Ishikawa (cell line): ENCODE data around the gene RFX5.

Experiments used
- CEBPB ChIP-seq: IDR thresholded peaks from 2 replicates; pipeline ENCODE4 v1.6.1; 2012
- CREB1 ChIP-seq: IDR thresholded peaks from 2 replicates; pipeline ENCODE4 v1.6.1; 2012; ENCODE audit warnings: low read depth
- EGR1 ChIP-seq: IDR thresholded peaks from 2 replicates; pipeline ENCODE4 v1.6.1; 2012
- EP300 ChIP-seq: IDR thresholded peaks from 2 replicates; pipeline ENCODE4 v1.6.1; 2012; ENCODE audit warnings: borderline replicate concordance
- FOXM1 ChIP-seq: IDR thresholded peaks from 2 replicates; pipeline ENCODE4 v1.6.1; 2012; ENCODE audit warnings: low read depth, borderline replicate concordance
- MAX ChIP-seq: IDR thresholded peaks from 2 replicates; pipeline ENCODE4 v1.6.1; 2012
- NFIC ChIP-seq: IDR thresholded peaks from 2 replicates; pipeline ENCODE4 v1.6.1; 2012
- RAD21 ChIP-seq: IDR thresholded peaks from 2 replicates; pipeline ENCODE4 v1.6.1; 2012; ENCODE audit warnings: low read depth
- REST ChIP-seq: IDR thresholded peaks from 2 replicates; pipeline ENCODE4 v1.6.1; 2012; ENCODE audit warnings: low read depth, mild to moderate bottlenecking
- TAF1 ChIP-seq: IDR thresholded peaks from 2 replicates; pipeline ENCODE4 v1.6.1; 2012; ENCODE audit warnings: low read depth, mild to moderate bottlenecking
- TCF12 ChIP-seq: IDR thresholded peaks from 2 replicates; pipeline ENCODE4 v1.6.1; 2012; ENCODE audit warnings: low read depth
- TEAD4 ChIP-seq: IDR thresholded peaks from 2 replicates; pipeline ENCODE4 v1.6.1; 2012
- USF1 ChIP-seq: IDR thresholded peaks from 2 replicates; pipeline ENCODE4 v1.6.1; 2012
- YY1 ChIP-seq: IDR thresholded peaks from 2 replicates; pipeline ENCODE4 v1.6.1; 2012; ENCODE audit warnings: low read depth
- ZBTB7A ChIP-seq: IDR thresholded peaks from 2 replicates; pipeline ENCODE4 v1.6.1; 2012; ENCODE audit warnings: low read depth

Gene RFX5

GRCh38 chr1:151384584-151384983 is 37.5 kb upstream of the RFX5 start:
- TF ChIP-seq TEAD4 (no peak), EGR1 (no peak)

GRCh38 chr1:151377150-151377884 is 30.3 kb upstream of the RFX5 start:
- TF ChIP-seq CEBPB (no peak), EGR1 (no peak), FOXM1 (no peak), USF1 (no peak), EP300 (no peak), TCF12 (no peak), TEAD4 (no peak), CREB1 (no peak), NFIC (no peak), REST (no peak), MAX (no peak), YY1 (no peak), ZBTB7A (no peak), RAD21 (no peak)

- TF ChIP-seq CEBPB (no peak), TEAD4 (no peak), YY1 (no peak), CREB1 (no peak), USF1 (no peak), MAX (no peak), TCF12 (no peak), RAD21 (no peak), ZBTB7A (no peak), REST (no peak), EP300 (no peak), NFIC (no peak), FOXM1 (no peak), TAF1 (no peak), EGR1 (no peak)
Measured at GRCh38 chr1:151373196-151373595, 26.1 kb upstream of the RFX5 start.

- TF ChIP-seq TCF12 (0 out of 2 replicates have a peak, but pooled peaks have one; percentile 29), CEBPB (no peak), USF1 (no peak), NFIC (peak; percentile 79), CREB1 (no peak), ZBTB7A (no peak), EGR1 (no peak)
Measured at GRCh38 chr1:151372058-151372934, 25.2 kb upstream of the RFX5 start, which contains the start of gene SELENBP1. TSS of gene SELENBP1 (minus strand) at chr1:151372705. CDS start at chr1:151372641, 64 bp downstream.

GRCh38 chr1:151371370-151372057 is 24.5 kb upstream of the RFX5 start:
- TF ChIP-seq NFIC = peak; percentile 89
- TF ChIP-seq REST = no peak
- TF ChIP-seq CEBPB = peak; percentile 78
